ENCODE measurements around the gene BAZ2B. TPM values are rescaled to one million over a fixed set of nuclear protein-coding genes. Genes with fewer than 3 reads are reported as not detected.

The BAZ2B gene
- total RNA-seq, 1 experiment from 2014 or later: 19.9 TPM

- Histone ChIP-seq H4K20me1 (ENCODE audit: insufficient read depth) (no peaks in the 10 kb centered on the region), H2AFZ (ENCODE audit: low read depth, low read length, poor library complexity, severe bottlenecking) (no peak overlapping the region), H3K36me3 (ENCODE audit: control insufficient read depth in 1 of 2, insufficient read depth in 2 of 2, low read length in 2 of 2) (no peaks in the 10 kb centered on the region), H3K9ac (ENCODE audit: low read length) (no peak overlapping the region), H3K4me1 (ENCODE audit: control insufficient read depth in 1 of 2, insufficient read depth in 2 of 2, low read length in 2 of 2) (peaks cover 10 to 19% of the 10 kb centered on the region in 2 experiments; a peak in 3 of 4 replicates), H3K4me2 (ENCODE audit: low read length) (no peak overlapping the region), H3K79me2 (ENCODE audit: insufficient read depth, low read length) (no peaks in the 10 kb centered on the region), H3K9me2 (ENCODE audit: insufficient read depth) (peaks cover 4% of the 10 kb centered on the region; the same call in 1 of the 2 replicates), H3K4me3 (replicated peaks in 1 of 2; ENCODE audit: low read depth in 1 of 2, low read length in 2 of 2) (no peak overlapping the region), H3K9me3 (ENCODE audit: control insufficient read depth in 1 of 2, insufficient read depth in 1 of 2, low read depth in 1 of 2, low read length in 2 of 2) (no peaks in the 10 kb centered on the region), H3K27ac (ENCODE audit: low read depth, low read length) (no peak overlapping the region), H3K27me3 (ENCODE audit: insufficient read depth, low read length) (no peaks in the 10 kb centered on the region)
- TF ChIP-seq EZH2phosphoT487 (IDR thresholded peaks at IDR 0.05; ENCODE audit: borderline replicate concordance) (no peak), CBX3 (IDR thresholded peaks at IDR 0.05; ENCODE audit: low read depth) (no peak), ELF1 (IDR thresholded peaks at IDR 0.05; ENCODE audit: borderline replicate concordance, low read depth) (no peak), EZH2 (IDR thresholded peaks at IDR 0.05) (no peak), TCF7L2 (IDR thresholded peaks at IDR 0.05; ENCODE audit: borderline replicate concordance, extremely low read depth, insufficient read depth, insufficient read length) (no peak), POLR2A (IDR thresholded peaks at IDR 0.05; ENCODE audit: borderline replicate concordance, extremely low read depth, insufficient read depth, insufficient read length) (no peak), JUND (IDR thresholded peaks at IDR 0.05) (no peak), FOSL1 (IDR thresholded peaks at IDR 0.05; ENCODE audit: low read depth) (no peak), EGR1 (IDR thresholded peaks at IDR 0.05; ENCODE audit: low read depth) (no peak), POLR2AphosphoS5 (IDR thresholded peaks at IDR 0.05; ENCODE audit: low read depth, low read length) (no peak)
- TF ChIP-seq, protein P1, sequence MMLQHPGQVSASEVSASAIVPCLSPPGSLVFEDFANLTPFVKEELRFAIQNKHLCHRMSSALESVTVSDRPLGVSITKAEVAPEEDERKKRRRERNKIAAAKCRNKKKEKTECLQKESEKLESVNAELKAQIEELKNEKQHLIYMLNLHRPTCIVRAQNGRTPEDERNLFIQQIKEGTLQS (IDR thresholded peaks at IDR 0.05): no peak
- TF ChIP-seq, protein P2, sequence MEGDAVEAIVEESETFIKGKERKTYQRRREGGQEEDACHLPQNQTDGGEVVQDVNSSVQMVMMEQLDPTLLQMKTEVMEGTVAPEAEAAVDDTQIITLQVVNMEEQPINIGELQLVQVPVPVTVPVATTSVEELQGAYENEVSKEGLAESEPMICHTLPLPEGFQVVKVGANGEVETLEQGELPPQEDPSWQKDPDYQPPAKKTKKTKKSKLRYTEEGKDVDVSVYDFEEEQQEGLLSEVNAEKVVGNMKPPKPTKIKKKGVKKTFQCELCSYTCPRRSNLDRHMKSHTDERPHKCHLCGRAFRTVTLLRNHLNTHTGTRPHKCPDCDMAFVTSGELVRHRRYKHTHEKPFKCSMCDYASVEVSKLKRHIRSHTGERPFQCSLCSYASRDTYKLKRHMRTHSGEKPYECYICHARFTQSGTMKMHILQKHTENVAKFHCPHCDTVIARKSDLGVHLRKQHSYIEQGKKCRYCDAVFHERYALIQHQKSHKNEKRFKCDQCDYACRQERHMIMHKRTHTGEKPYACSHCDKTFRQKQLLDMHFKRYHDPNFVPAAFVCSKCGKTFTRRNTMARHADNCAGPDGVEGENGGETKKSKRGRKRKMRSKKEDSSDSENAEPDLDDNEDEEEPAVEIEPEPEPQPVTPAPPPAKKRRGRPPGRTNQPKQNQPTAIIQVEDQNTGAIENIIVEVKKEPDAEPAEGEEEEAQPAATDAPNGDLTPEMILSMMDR (IDR thresholded peaks at IDR 0.05 in 2 of 3, conservative IDR thresholded peaks at IDR 0.05 in 1 of 3; ENCODE audit: borderline replicate concordance in 1 of 3, insufficient read depth in 1 of 3, low read depth in 2 of 3, low read length in 2 of 3): no peak
- POLR2A ChIA-PET: no interaction called here
- CTCF ChIA-PET: no interaction called here
- BruUV-seq (replicated peaks): no TSS peak
- RAD21 ChIA-PET (ENCODE audit: low non-redundant PET in 1 of 2, low total read pairs in 2 of 2, uncharacterized antibody in 2 of 2, unreplicated experiment in 2 of 2): no interaction called here
- intact Hi-C loops (cut with micrococcal nuclease): no loop called here
- ATAC-seq (no peak), DNase-seq (ENCODE audit: low read depth, low spot score) (no peak)
Measured at GRCh38 chr2:159612255-159612901, 4.0 kb downstream of the BAZ2B start.
